Endothelial cell of umbilical vein (primary cell): ENCODE measurements around the gene PTGES. TPM values are rescaled to one million over a fixed set of nuclear protein-coding genes. Genes with fewer than 3 reads are reported as not detected.

ENCODE experiments used
- BruUV-seq: library from RNA; stranded (reverse); fragments of 400-500 nt; replicated peaks from 2 replicates; lab custom pipeline; 2021; lab: Mats Ljungman, UMichigan
- CTCF ChIA-PET: fragments of 300-600, 350-600 bp; sonication (Branson Sonifier 250); formaldehyde crosslinking; loops from one replicate; lab custom pipeline; 2021; ENCODE audit warnings: antibody characterized with exemption, inconsistent platforms; lab: Charles Lee
- POLR2A ChIA-PET: fragments of 300-600, 350-600 bp; sonication (Branson Sonifier 250); formaldehyde crosslinking; loops from one replicate; lab custom pipeline; 2021; ENCODE audit warnings: antibody characterized with exemption, inconsistent platforms; lab: Charles Lee
- DNase-seq: peaks from one replicate; pipeline ENCODE4 v3.0.0-alpha.2; 2011; ENCODE audit warnings: low read depth, low spot score
- FAIRE-seq: peaks from 2 replicates; lab custom pipeline; 2011; peaks lifted over from hg19 to GRCh38; lab: Jason Lieb, UNC
- H2AFZ ChIP-seq: 2 replicates; pipeline ENCODE4 v1.6.0; 2012; ENCODE audit warnings: low read depth, low read length, control low read depth, inconsistent platforms
- H3K27ac ChIP-seq: 2 replicates; pipeline ENCODE4 v1.5.1; 2011; ENCODE audit warnings: low read depth, mild to moderate bottlenecking, control low read depth, low read length, moderate library complexity; ENCODE audit not compliant: insufficient read depth
- H3K27me3 ChIP-seq, 2 experiments: 2 replicates each; pipeline versions ENCODE4 v1.6.0 to v1.6.1; 2011; ENCODE audit warnings: low read length in 2 of 2, mixed read lengths in 1 of 2; ENCODE audit not compliant: control insufficient read depth in 2 of 2, insufficient read depth in 2 of 2
- H3K36me3 ChIP-seq, 2 experiments: 2 replicates in 1 of 2; 3 replicates in 1 of 2; pipeline ENCODE4 v1.5.1; 2011; ENCODE audit warnings: low read length in 2 of 2, mild to moderate bottlenecking in 1 of 2, moderate library complexity in 1 of 2; ENCODE audit not compliant: control insufficient read depth in 2 of 2, insufficient read depth in 2 of 2; ENCODE audit errors: extremely low read depth in 1 of 2
- H3K4me1 ChIP-seq: 3 replicates; pipeline ENCODE4 v1.5.1; 2011; ENCODE audit warnings: mild to moderate bottlenecking, low read length; ENCODE audit not compliant: control insufficient read depth, insufficient read depth; ENCODE audit errors: extremely low read depth
- H3K4me2 ChIP-seq: 2 replicates; pipeline ENCODE4 v1.6.1; 2011; ENCODE audit warnings: low read length, control low read depth, mixed read lengths; ENCODE audit not compliant: insufficient read depth
- H3K4me3 ChIP-seq, 3 experiments: fragments of 200-600 bp in 1 of 3; sonication (generic), shearing (Covaris generic) in 1 of 3; replicated peaks in 1 of 3; 2 replicates each; pipeline ENCODE4 v1.5.1; 2011 to 2016; ENCODE audit warnings: control low read depth in 3 of 3, low read length in 3 of 3, mild to moderate bottlenecking in 2 of 3, inconsistent platforms in 1 of 3, low read depth in 1 of 3, moderate library complexity in 1 of 3; ENCODE audit not compliant: insufficient read depth in 1 of 3
- H3K79me2 ChIP-seq: 2 replicates; pipeline ENCODE4 v1.6.0; 2012; ENCODE audit warnings: low read length, inconsistent platforms; ENCODE audit not compliant: control insufficient read depth, insufficient read depth
- H3K9ac ChIP-seq: replicated peaks from 2 replicates; pipeline ENCODE3; 2011; ENCODE audit warnings: low read length, control low read depth; ENCODE audit not compliant: insufficient read depth; ENCODE audit errors: extremely low read depth
- H3K9me1 ChIP-seq: replicated peaks from 3 replicates; pipeline ENCODE4 v1.6.0; 2011; ENCODE audit warnings: mild to moderate bottlenecking, low read length; ENCODE audit not compliant: control insufficient read depth, insufficient read depth; ENCODE audit errors: extremely low read depth
- H3K9me3 ChIP-seq: replicated peaks from 2 replicates; pipeline ENCODE4 v1.5.1; 2012; ENCODE audit warnings: low read length, inconsistent platforms; ENCODE audit not compliant: control insufficient read depth, insufficient read depth
- H4K20me1 ChIP-seq: replicated peaks from 2 replicates; pipeline ENCODE3; 2011; ENCODE audit warnings: mild to moderate bottlenecking, low read length; ENCODE audit not compliant: control insufficient read depth, insufficient read depth; ENCODE audit errors: extremely low read depth
- EZH2 ChIP-seq: IDR thresholded peaks from 2 replicates; pipeline ENCODE4 v1.6.1; 2012; ENCODE audit warnings: borderline replicate concordance, low read depth, mild to moderate bottlenecking, moderate library complexity, low read length, inconsistent platforms; ENCODE audit not compliant: severe bottlenecking
- FOS ChIP-seq: IDR thresholded peaks from 2 replicates; pipeline ENCODE4 v1.6.1; 2011; ENCODE audit warnings: mild to moderate bottlenecking, low read length, moderate library complexity, borderline replicate concordance; ENCODE audit not compliant: insufficient read depth
- GATA2 ChIP-seq: IDR thresholded peaks from 2 replicates; pipeline ENCODE4 v1.7.0; 2011; ENCODE audit warnings: low read depth, mild to moderate bottlenecking, moderate library complexity, mixed read lengths, low read length; ENCODE audit not compliant: insufficient read length, insufficient read depth
- JUN ChIP-seq: IDR thresholded peaks from 2 replicates; pipeline ENCODE4 v1.6.1; 2011; ENCODE audit warnings: borderline replicate concordance, low read depth; ENCODE audit not compliant: insufficient read length, insufficient read depth
- MAX ChIP-seq: IDR thresholded peaks from 2 replicates; pipeline ENCODE4 v1.6.1; 2011; ENCODE audit not compliant: insufficient read depth, insufficient read length
- MYC ChIP-seq: IDR thresholded peaks from one replicate; pipeline ENCODE4 v1.6.1; 2011; ENCODE audit warnings: mild to moderate bottlenecking, low read depth, low read length
- POLR2AphosphoS5 ChIP-seq: IDR thresholded peaks from 2 replicates; pipeline ENCODE4 v1.6.1; 2012; ENCODE audit warnings: low read depth, mild to moderate bottlenecking, control low read depth, low read length, moderate library complexity; ENCODE audit not compliant: insufficient read depth
- dilution Hi-C: fragments of 300-500 bp; cut with MboI; formaldehyde crosslinking; loops from one replicate; pipeline ENCODE4 v1.15.0; 2019; ENCODE audit warnings: low sequenced_read_pairs; ENCODE audit not compliant: extremely low pct_ligation_motif_present
- intact Hi-C: fragments of 100-400 bp; cut with micrococcal nuclease; formaldehyde crosslinking; loops from one replicate; pipeline ENCODE4 v1.10.0; 2022
- polyA plus RNA-seq, 4 experiments: library from polyadenylated mRNA; depleted of rRNA in 3 of 4; stranded (reverse) in 3 of 4; unstranded in 1 of 4; fragments of >200 nt; gene quantifications; 2 replicates each; pipeline versions ENCODE4 v1.2.1 to v1.2.3, GENCODE V29; 2011 to 2012; ENCODE audit warnings: missing spikeins in 1 of 4
- total RNA-seq: library from RNA; stranded (reverse); gene quantifications from 2 replicates; pipeline ENCODE4 v1.2.3, GENCODE V29; 2021

Gene PTGES
- total and polyA plus RNA-seq, 2 donors (not counting 3 experiments of a cell fraction or from before 2014, with no cell fraction given): not detected

- intact Hi-C loops (no loop called here), dilution Hi-C loops (no loop called here)
- no peaks in the 10 kb centered on the region for H3K9me3 ChIP-seq
- no peaks in the 10 kb centered on the region for H3K9me1 ChIP-seq
- H3K36me3 ChIP-seq: no peaks in the 10 kb centered on the region
- ChIA-PET POLR2A (no interaction called here), CTCF (interaction anchor here (1.4 kb wide), 1 partner anchor 72 kb away, joined by 6 read pairs; no protein-coding TSS in a partner anchor)
- no peak for FAIRE-seq
- H2AFZ ChIP-seq: no peak overlapping the region
- BruUV-seq: no TSS peak
- H3K4me2 ChIP-seq: no peak overlapping the region
- no peaks in the 10 kb centered on the region for H3K79me2 ChIP-seq
- no peak overlapping the region for H3K4me3 ChIP-seq
- no peak for DNase-seq
- H3K9ac ChIP-seq: no peak overlapping the region
- TF ChIP-seq JUN: no peak
- no peak for TF ChIP-seq GATA2
- TF ChIP-seq FOS: no peak
- no peaks in the 10 kb centered on the region for H3K27me3 ChIP-seq
- no peak overlapping the region for H3K27ac ChIP-seq
- H4K20me1 ChIP-seq: no peaks in the 10 kb centered on the region
- H3K4me1 ChIP-seq: no peaks in the 10 kb centered on the region
These were observed 34.2 kb downstream of the PTGES start for GRCh38 chr9:129718647-129719046.

- dilution Hi-C loops: no loop called here
- no peak for FAIRE-seq
These were observed 34.9 kb downstream of the PTGES start for GRCh38 chr9:129717991-129718390.

More at GRCh38 chr9:129717991-129718390, 34.9 kb downstream of the PTGES start:
- Histone ChIP-seq H3K4me2 (no peak overlapping the region), H3K4me1 (no peaks in the 10 kb centered on the region), H3K79me2 (no peaks in the 10 kb centered on the region), H3K9me1 (no peaks in the 10 kb centered on the region), H4K20me1 (no peaks in the 10 kb centered on the region), H3K27me3 (no peaks in the 10 kb centered on the region), H3K9ac (no peak overlapping the region), H3K9me3 (no peaks in the 10 kb centered on the region), H3K27ac (no peak overlapping the region), H3K4me3 (no peak overlapping the region), H2AFZ (no peak overlapping the region), H3K36me3 (no peaks in the 10 kb centered on the region)
- CTCF ChIA-PET: interaction anchor here (1.0 to 1.4 kb wide), 2 partner anchors 8 to 72 kb away, joined by 5 to 6 read pairs; no protein-coding TSS in a partner anchor
- intact Hi-C loops: no loop called here
- no peak for TF ChIP-seq MAX
- no peak for TF ChIP-seq POLR2AphosphoS5
- no peak for TF ChIP-seq EZH2
- TF ChIP-seq JUN: no peak
- no peak for TF ChIP-seq MYC
- BruUV-seq: no TSS peak
- POLR2A ChIA-PET: interaction anchor here (0.7 kb wide), 1 partner anchor 64 kb away, joined by 6 read pairs; no protein-coding TSS in a partner anchor
- no peak for DNase-seq
